Measurements from ENCODE around the gene CBFA2T3.

Gene CBFA2T3

DNA sequence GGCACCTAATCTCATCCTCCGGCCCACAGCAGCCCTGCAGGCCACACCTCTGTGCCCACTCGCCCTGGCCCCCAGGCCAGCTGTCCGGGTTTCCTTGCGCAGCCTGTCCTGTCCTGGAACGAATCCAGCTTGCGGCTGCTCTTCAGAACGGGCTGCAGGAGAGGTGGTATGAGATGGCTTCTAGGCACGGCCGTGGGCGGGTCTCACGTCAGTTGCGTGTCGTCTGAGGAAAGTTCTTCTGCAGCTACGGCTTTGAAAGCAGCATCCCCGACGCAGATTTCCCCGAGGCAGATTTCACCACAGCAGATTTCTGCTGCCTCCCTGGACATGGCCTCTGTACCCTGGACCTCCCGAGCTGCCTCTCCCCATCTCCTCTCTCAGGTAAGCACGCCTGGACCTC is 138.4 kb downstream of the CBFA2T3 start:
- TF ChIP-seq, protein P1, sequence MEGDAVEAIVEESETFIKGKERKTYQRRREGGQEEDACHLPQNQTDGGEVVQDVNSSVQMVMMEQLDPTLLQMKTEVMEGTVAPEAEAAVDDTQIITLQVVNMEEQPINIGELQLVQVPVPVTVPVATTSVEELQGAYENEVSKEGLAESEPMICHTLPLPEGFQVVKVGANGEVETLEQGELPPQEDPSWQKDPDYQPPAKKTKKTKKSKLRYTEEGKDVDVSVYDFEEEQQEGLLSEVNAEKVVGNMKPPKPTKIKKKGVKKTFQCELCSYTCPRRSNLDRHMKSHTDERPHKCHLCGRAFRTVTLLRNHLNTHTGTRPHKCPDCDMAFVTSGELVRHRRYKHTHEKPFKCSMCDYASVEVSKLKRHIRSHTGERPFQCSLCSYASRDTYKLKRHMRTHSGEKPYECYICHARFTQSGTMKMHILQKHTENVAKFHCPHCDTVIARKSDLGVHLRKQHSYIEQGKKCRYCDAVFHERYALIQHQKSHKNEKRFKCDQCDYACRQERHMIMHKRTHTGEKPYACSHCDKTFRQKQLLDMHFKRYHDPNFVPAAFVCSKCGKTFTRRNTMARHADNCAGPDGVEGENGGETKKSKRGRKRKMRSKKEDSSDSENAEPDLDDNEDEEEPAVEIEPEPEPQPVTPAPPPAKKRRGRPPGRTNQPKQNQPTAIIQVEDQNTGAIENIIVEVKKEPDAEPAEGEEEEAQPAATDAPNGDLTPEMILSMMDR (IDR thresholded peaks at IDR 0.05; ENCODE audit: low read depth, low read length, missing control alignments): no peak
- DNase-seq (ENCODE audit: extremely low read depth, low read depth): no peak
- H3K4me3 ChIP-seq (replicated peaks; ENCODE audit: low read depth, low read length): no peak overlapping the region

DNA sequence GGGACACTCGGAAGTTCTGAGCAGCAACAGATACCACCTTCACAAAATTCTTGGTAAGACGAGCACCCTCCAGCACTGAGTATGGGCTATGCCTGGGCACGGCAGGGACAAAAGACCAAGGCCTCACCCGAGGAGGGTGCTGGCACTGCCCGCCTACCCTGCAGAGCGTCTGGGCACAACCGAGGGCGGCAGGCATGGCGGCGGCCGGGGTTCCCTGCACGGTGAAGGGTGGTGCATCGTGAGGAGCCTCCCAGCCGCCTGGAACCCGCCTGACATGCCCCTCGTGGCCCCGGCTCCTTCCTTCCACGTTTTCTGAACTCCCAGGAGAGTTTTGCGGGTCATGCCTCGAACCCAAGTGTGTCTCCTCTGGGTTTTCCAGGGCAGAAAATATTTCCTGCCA is 139.2 kb downstream of the CBFA2T3 start:
- no peak for DNase-seq (ENCODE audit: extremely low read depth, low read depth)
- H3K4me3 ChIP-seq (replicated peaks; ENCODE audit: low read depth, low read length): no peak overlapping the region
- TF ChIP-seq, protein P1 (IDR thresholded peaks at IDR 0.05; ENCODE audit: low read depth, low read length, missing control alignments): no peak

DNA sequence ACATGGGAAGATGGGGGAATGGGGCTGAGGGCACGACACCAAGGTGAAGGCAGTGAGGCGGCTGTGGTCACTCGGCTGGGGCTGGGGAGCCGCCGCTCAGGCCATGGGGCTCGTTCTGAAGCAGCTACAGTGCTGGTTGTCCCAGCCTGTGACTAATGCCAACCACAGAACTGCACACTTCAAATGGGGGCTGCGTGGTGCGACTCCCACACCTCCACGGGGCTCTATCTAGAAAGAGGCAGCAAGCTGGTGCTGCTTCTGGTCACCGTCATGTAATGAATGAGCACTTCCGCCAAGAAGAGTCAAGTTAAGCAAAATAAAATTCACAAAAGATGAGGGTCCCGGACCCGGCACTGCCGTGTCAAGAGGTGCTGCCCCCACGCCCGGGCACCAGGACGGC is 140.2 kb downstream of the CBFA2T3 start:
- no peak for DNase-seq (ENCODE audit: extremely low read depth, low read depth)
- TF ChIP-seq, protein P1 (IDR thresholded peaks at IDR 0.05; ENCODE audit: low read depth, low read length, missing control alignments): no peak
- H3K4me3 ChIP-seq (replicated peaks; ENCODE audit: low read depth, low read length): no peak overlapping the region

DNA sequence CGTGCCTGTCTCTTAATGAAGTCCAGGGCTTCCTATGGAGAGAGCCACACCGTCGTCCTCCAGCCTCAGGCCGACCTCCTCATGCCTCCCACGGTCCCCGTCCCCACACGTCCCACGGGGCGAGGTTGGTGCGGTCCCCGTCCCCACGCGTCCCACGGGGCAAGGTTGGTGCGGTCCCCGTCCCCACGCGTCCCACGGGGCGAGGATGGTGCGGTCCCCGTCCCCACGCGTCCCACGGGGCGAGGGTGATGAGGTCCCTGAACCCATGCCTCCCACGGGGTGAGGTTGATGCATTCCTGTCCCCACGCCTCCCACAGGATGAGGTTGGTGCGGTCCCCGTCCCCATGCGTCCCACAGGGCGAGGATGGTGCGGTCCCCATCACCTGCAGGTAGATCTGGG is 141.2 kb downstream of the CBFA2T3 start:
- TF ChIP-seq, protein P1 (IDR thresholded peaks at IDR 0.05; ENCODE audit: low read depth, low read length, missing control alignments): no peak
- no peak overlapping the region for H3K4me3 ChIP-seq (replicated peaks; ENCODE audit: low read depth, low read length)
- no peak for DNase-seq (ENCODE audit: extremely low read depth, low read depth)

DNA sequence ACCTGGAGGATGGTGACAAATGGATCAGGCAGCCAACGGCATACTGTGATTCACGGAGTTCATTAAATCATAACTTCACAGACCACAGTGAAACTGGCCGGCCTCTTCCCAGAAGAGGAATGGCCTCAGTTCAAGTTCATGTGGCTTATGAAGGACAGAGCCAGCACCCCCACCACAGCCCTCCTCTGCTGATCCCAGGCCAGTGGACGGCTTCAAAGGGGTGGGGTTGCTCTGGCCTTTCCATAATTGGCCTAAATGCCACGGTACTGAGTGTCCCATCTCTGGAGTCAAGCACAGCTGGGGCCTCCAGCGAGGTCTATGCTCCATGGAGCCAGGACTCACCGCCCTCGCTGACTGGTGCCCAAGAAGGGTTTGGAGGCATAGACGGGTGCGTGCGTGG is 141.6 kb downstream of the CBFA2T3 start:
- no peak for DNase-seq (ENCODE audit: extremely low read depth, low read depth)
- TF ChIP-seq, protein P1 (IDR thresholded peaks at IDR 0.05; ENCODE audit: low read depth, low read length, missing control alignments): no peak
- H3K4me3 ChIP-seq (replicated peaks; ENCODE audit: low read depth, low read length): no peak overlapping the region

DNA sequence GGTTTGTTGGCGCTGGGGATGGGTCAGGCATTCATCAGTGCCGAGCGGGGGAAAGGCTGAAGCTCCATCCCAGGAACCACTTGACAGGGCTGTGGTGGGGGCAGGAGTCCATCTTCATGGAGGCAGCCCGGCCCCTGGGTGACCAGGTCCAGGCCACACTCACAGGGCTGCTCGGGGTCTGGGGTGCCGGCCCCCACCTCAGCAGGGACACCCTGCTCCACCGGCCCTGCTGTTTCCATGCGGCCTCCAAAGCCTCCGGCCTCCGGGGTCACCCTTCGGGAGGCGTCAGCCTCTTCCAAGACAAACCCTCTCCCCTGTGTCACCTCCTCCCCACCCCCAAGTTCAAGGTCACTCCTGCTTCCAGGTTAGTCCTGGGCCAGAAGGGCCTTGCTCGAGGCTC is 142.3 kb downstream of the CBFA2T3 start:
- no peak for DNase-seq (ENCODE audit: extremely low read depth, low read depth)
- TF ChIP-seq, protein P1 (IDR thresholded peaks at IDR 0.05; ENCODE audit: low read depth, low read length, missing control alignments): no peak
- H3K4me3 ChIP-seq (replicated peaks; ENCODE audit: low read depth, low read length): no peak overlapping the region

DNA sequence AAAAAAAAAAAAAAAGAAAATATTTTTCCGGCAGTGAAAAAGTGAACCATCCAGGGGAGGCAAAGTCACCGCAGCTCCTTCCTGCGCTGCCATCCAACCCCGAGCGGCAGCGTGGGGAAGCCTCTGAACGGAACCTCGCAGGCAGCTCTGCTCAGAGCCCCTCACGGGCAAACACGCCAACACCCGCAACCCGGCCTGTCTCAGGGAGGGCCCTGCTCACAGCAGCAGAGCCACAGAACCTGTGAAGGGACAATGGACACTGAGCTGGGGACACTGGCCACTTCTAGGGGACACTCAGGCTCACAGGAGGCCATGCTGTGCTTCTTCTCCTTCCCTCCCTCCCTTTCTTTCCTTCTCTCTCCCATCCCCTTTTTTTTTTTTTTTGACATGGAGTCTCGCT is 143.9 kb downstream of the CBFA2T3 start:
- no peak for DNase-seq (ENCODE audit: extremely low read depth, low read depth)
- TF ChIP-seq, protein P1 (IDR thresholded peaks at IDR 0.05; ENCODE audit: low read depth, low read length, missing control alignments): no peak
- no peak overlapping the region for H3K4me3 ChIP-seq (replicated peaks; ENCODE audit: low read depth, low read length)

Data from HFF-Myc (cell line).